22Rv1 (cell line): ENCODE measurements around the gene RSRC1.

Source experiments
- ZFX ChIP-seq: fragments of 450-650 bp; IDR thresholded peaks from 2 replicates; pipeline ENCODE4 v1.6.1; 2017; ENCODE audit warnings: antibody characterized with exemption, borderline replicate concordance
- TF ChIP-seq, protein P1 (sequence below): fragments of 450-650 bp; IDR thresholded peaks from 2 replicates; pipeline ENCODE4 v1.5.1; 2017; ENCODE audit warnings: mild to moderate bottlenecking

GRCh38 chr3:158269942-158270341 is 160.1 kb downstream of the RSRC1 start:
- TF ChIP-seq, protein P1, sequence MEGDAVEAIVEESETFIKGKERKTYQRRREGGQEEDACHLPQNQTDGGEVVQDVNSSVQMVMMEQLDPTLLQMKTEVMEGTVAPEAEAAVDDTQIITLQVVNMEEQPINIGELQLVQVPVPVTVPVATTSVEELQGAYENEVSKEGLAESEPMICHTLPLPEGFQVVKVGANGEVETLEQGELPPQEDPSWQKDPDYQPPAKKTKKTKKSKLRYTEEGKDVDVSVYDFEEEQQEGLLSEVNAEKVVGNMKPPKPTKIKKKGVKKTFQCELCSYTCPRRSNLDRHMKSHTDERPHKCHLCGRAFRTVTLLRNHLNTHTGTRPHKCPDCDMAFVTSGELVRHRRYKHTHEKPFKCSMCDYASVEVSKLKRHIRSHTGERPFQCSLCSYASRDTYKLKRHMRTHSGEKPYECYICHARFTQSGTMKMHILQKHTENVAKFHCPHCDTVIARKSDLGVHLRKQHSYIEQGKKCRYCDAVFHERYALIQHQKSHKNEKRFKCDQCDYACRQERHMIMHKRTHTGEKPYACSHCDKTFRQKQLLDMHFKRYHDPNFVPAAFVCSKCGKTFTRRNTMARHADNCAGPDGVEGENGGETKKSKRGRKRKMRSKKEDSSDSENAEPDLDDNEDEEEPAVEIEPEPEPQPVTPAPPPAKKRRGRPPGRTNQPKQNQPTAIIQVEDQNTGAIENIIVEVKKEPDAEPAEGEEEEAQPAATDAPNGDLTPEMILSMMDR, result no peak
- no peak for TF ChIP-seq ZFX
